ENCODE data around the gene PIGT.

DNA sequence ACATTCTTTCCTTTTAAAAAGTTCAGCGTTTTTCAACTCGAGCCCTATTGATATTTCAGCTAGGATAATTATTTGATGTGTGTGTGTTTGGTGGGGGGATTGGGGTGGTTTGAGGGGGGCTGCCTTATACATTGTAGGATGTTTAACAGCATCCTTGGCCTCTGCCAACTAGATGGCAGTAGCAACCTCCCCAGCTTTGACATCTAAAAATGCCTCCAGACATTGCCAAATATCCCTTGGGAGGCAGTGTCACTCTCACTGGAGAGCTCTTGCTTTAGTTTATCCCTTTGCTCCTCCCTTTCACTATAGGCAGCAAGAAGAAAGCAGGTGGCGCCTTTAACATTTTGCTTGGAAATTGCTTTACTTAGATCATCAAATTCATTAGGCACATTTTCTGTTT lies 23.2 kb upstream of the PIGT start:
- TF ChIP-seq, protein P1, sequence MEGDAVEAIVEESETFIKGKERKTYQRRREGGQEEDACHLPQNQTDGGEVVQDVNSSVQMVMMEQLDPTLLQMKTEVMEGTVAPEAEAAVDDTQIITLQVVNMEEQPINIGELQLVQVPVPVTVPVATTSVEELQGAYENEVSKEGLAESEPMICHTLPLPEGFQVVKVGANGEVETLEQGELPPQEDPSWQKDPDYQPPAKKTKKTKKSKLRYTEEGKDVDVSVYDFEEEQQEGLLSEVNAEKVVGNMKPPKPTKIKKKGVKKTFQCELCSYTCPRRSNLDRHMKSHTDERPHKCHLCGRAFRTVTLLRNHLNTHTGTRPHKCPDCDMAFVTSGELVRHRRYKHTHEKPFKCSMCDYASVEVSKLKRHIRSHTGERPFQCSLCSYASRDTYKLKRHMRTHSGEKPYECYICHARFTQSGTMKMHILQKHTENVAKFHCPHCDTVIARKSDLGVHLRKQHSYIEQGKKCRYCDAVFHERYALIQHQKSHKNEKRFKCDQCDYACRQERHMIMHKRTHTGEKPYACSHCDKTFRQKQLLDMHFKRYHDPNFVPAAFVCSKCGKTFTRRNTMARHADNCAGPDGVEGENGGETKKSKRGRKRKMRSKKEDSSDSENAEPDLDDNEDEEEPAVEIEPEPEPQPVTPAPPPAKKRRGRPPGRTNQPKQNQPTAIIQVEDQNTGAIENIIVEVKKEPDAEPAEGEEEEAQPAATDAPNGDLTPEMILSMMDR (IDR thresholded peaks at IDR 0.05 in 8 of 11, conservative IDR thresholded peaks at IDR 0.05 in 3 of 11), result no peak
- TF ChIP-seq POLR2AphosphoS5 (IDR thresholded peaks at IDR 0.05) (no peak), POLR2A (IDR thresholded peaks at IDR 0.05) (no peak)

All from spleen (tissue), 7 donors.